Stimulated activated CD8-positive, alpha-beta memory T cell treated with anti-CD3 and anti-CD28 coated beads, Interleukin-2, amount 100 ng/mL, for 48 hours (primary cell): ENCODE results near the gene PDAP1.
"Not testable (repeated sequence)": the region's sequence is repeated elsewhere in the genome, so short reads cannot be mapped to it uniquely, and the experiment has no call there.

ENCODE experiments used
- DNase-seq, 2 donors: peaks; one replicate each; pipeline ENCODE4 v3.0.0-alpha.2; 2020; ENCODE audit warnings: low read depth in 2 of 2

Gene PDAP1

GRCh38 chr7:99379043-99379577, 29.3 kb downstream of the PDAP1 start:
- DNase-seq: no peak

- peak; percentile 54 to 58 for DNase-seq
These were observed 33.2 kb downstream of the PDAP1 start for GRCh38 chr7:99375070-99375807.

- DNase-seq: peak; percentile 85 to 86
These were observed 34.0 kb downstream of the PDAP1 start, which contains the start of gene ARPC1B for GRCh38 chr7:99374111-99375064. Gene ARPC1B (plus strand): TSS chr7:99374730. CDS start chr7:99385715, 10,985 bp downstream.

DNA sequence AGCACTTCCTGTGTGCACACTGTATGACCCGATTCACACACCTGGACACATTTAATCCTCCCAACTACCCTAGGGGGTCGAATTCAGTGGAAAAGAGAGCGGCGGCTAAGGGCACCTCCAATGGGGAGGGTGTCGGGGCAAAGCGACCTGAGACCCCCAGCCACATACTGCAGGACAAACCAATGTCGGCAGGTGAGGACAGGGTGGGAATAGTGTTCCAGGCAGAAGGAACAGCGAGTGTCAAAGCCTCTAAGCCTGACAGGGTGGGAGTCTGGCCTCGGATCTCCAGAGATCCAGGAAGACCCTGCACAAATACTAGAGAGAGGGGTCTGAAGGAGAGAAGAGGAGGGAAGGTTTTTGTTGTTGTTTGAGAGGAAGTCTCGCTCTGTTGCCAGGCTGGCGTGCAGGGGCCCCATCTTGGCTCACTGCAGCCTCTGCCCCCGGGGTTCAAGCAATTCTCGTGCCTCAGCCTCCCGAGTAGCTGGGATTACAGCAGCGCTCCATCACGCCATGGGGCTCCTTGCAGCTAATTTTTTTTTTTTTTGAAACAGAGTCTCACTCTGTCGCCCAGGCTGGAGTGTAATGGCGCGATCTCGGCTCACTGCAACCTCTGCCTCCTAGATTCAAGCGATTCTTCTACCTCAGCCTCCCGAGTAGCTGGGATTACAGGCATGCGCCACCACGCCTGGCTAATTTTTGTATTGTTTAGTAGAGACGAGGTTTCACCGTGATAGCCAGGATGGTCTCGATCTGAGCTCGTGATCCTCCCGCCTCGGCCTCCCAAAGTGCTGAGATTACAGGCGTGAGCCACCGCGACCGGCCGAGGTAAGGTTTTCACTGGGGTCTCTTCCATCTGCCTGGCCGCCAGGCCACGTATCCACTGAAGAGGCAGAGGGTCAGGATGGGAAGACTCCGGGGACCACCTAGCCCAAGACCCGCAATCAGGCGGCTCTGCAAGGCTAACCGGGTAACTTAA, 35.0 kb downstream of the PDAP1 start:
- no peak for DNase-seq

GRCh38 chr7:99372275-99373090, 35.9 kb downstream of the PDAP1 start:
- DNase-seq: no peak

GRCh38 chr7:99371376-99371920, 36.9 kb downstream of the PDAP1 start:
- no peak for DNase-seq

GRCh38 chr7:99369767-99370391, 38.5 kb downstream of the PDAP1 start:
- DNase-seq: no peak

GRCh38 chr7:99368750-99369389, 39.5 kb downstream of the PDAP1 start:
- no peak for DNase-seq

DNA sequence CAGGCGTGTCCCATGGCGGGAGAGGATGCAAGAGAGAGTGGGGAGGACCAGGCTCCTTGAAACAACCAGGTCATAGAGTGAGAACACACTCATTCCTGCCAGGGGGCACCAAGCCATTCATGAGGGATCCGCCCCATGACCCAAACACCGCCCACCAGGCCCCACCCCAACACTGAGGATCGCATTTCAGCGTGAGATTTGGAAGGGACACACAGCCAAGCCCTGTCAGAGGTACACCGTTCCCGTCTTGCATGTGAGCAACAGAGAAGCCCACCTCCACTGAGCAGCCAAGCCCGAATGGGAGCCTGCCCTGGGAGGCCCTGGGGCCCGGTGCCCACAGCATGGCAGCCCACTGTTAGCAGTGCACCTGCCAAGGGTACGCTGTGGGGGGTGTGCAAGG, 41.8 kb downstream of the PDAP1 start:
- no peak for DNase-seq

GRCh38 chr7:99365318-99366141, 42.9 kb downstream of the PDAP1 start:
- peak in 1 of 2 donors; percentile 36 for DNase-seq

GRCh38 chr7:99363286-99363685, 45.1 kb downstream of the PDAP1 start:
- DNase-seq: no peak

GRCh38 chr7:99362801-99363200, 45.6 kb downstream of the PDAP1 start:
- DNase-seq: no peak

GRCh38 chr7:99359465-99360154, 48.8 kb downstream of the PDAP1 start:
- DNase-seq: no peak

DNA sequence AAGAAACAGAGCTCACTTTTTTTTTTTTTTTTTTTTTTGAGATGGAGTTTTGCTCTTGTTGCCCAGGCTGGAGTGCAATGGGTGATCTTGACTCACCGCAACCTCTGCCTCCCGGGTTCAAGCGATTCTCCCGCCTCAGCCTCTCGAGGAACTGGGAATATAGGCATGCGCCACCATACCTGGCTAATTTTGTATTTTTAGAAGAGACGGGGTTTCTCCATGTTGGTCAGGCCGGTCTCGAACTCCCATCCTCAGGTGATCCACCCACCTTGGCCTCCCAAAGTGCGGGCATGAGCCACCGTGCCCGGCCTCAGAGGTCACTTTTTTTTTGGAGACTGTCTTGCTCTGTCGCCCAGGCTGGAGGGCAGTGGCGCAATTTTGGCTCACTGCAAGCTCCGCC, 49.9 kb downstream of the PDAP1 start:
- not testable (repeated sequence) for DNase-seq

- DNase-seq: no peak
These were observed 50.5 kb downstream of the PDAP1 start for GRCh38 chr7:99357701-99358490.

GRCh38 chr7:99355098-99355497, 53.3 kb downstream of the PDAP1 start:
- DNase-seq: no peak

DNA sequence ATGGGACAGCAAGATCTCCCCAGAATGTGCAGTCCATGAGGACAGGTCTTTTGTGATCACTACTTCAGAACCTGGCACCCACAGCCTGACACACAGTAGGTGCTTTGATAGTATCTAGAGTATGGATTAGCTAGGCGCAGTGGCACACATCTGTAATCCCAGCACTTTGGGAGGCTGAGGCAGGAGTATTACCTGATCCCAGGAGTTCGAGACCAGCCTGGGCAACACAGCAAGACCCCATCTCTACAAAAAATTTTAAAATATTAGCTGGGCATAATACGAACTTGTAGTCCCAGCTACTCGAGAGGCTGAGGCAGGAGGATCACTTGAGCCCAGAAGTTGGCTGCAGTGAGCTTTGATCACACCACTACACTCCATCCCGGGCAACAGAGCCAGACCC, 56.1 kb downstream of the PDAP1 start:
- no peak for DNase-seq
